NCI-H128 (cell line): ENCODE data around the gene HAGH.

ENCODE experiments used
- DNase-seq: peaks from one replicate; lab custom pipeline; 2025; ENCODE audit not compliant: unreplicated experiment; lab: John Stamatoyannopoulos, UW

Gene HAGH

DNA sequence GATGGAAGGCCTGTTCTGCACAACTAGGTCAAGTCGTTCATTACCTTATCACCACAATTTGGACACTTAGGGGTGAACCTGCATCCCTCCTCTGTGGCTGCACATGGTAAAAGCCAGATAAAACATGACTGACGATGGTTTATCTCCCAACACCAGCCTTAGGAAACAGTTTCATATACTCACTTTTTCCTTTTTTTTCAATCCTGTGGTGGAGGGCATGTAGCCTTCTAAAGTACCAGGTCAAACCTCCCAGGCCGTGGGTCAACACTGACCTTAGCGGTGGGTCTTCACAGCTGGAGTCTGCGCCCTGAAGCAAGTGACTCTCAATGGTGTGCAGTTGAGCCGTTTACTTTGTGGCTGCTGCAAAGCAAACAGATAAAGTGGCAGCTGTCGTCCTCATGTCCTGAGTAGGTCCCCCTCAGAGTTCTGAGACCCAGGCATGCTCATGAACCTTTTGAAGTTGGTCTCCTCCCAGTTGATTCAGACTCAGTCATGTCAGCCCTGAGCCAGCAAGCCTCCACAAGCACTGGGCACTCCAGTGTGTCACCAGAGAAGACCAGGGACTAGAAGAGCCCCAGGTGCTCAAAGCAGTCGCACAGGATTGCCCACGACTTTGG lies 6.3 kb upstream of the HAGH start:
- DNase-seq = no peak

DNA sequence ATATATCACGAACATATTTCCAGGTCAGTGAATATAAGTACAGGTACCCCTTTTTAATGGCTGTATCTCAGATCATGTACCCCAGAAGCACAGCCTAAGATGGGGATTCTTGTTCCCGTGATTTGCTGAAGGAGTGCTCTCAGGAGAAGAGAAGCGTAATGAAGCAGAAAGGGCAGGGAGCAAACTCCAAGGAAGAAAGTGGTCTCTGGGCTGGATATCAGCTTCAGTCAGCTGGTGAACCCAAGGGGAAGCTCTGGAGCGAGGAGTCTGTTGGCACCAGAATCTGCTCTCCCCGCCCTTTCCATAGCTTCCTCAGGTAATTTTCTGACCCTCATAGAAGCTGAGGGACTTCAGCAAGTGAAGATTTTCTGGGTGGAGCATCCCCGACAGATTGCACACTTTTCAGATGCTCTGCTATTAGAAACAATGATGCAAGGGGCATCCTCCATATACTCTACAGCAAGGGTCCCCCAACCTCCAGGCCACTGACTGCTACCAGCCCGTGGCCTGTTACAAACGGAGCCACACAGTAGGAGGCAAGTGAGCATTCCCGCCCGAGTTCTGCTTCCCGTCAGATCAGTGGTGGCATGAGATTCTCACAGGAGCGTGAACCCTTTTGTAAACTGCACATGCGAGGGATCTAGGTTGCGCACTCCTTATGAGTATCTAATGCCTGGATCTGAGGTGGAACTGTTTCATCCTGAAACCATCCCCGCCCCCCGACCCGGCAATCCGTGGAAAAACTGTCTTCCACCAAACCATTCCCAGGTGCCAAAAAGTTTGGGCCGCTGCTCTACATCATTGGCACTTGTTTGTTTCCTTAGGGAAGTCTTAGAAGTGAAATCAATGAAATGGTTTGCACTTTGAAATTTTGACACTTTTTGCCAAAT lies 4.8 kb upstream of the HAGH start:
- no peak for DNase-seq

DNA sequence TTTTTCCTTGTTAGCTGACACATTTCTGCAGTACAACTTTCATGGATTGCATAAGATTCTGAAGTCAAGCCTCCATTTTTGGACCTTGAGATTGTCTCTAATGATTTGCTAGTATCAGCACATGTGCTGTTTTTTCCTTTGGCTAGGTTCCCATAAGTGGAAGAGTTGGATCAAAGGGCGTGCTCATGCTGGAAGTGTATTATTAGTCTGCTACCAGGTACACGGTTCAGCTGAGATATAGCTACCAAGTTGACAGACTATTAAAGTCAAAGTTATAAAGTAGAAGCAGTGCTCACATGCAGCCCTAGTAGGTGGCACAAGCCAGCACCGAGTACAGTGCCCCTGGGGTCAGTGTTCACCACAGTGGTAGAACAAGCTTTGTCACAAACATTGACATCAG lies 3.6 kb upstream of the HAGH start:
- DNase-seq = no peak

DNA sequence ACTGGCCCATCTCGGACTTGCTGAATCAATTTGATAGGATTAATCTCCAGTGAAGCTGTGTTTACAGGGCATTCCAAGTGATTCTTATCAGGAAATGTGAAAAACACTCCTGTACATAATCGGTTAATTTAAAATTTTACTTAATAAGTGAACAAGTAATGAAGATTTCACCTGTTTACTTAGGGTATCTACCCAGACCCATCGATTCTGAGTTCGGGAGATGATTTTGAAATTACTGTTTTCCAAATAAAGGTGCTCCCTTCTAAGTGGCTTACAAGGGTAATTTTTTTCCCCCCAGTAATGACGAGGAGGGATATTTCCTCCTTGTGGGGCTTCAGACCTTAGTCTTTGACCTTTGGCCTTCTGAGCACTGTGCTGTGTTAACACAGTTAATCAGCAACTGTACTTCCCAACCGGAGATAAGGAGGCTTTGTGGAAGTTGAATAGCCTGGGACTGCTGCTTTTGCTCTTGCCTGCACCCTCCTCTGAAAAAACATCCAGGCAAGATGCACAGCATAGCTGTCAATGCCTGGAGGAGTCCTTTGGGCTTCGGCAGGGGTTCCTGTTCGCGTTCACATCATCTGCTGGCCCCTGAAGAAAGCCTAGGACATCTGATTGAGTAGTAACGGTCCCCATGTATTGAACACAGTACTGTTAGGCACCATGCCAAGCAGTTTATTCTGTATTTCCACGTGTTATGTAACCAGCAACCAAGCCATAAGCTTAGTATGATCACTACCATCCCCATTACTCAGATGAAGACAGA lies 2.2 kb upstream of the HAGH start:
- DNase-seq = no peak

DNA sequence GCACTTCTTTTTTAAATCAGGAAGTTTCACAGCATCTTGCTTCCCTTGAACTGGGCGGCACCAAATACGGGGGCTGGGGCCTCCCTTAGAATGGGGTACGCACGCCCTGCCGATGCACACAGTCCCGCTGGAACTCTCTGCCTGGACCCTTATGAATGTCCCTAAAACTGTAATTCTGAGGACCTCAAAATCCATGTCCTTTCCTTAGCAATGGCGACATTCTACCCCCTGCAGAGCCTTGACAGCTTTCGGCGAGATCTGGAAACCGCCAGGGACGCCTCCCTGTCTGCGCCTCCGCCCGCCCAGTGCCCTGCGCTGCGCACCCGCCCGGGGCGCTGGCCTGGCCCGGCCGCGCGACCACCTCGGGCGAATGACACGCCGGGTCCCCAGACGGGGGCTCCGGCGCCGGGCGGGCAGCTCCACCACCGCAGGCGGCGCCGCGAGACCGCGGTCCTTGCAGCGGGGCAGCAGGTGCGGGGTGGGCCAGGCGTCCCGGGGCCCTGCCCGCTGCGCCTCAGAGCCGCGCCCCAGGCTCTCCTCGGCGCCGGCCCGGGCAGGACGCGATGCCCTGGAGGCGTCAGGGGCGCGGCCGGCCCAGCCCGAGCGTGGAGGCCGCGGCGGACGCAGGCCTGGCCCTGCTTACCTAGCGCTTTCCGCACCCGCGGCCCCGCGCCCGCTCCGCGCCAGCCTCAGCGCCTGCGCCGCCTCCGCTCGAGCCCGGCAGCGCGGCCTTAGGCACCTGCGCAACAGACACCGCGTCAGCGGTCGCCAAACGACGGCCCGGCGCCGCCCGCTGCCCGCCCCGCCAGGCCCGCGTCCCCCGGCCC lies 548 bp downstream of the HAGH start:
- DNase-seq = no peak

DNA sequence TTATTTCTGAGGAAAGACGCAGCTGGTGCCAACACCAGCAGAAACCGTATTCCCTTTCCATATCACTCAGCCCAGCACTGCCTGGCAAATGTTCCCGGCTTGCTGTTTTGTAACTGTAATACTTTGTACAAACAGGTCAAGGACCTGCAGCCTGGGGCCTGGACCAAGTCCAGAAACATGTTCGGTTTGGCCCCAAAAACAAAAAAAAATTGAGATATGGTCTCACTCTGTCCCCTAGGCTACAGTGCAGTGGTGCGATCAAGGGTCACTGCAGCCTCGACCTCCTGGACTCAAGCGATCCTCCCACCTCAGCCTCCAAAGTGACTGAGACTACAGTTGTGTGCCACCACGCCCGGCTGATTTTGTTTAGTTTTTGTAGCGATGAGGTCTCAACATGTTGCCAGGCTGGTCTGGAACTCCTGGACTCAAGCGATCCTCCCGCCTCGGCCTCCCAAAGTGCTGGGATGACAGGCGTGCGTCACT lies 1.2 kb downstream of the HAGH start:
- no peak for DNase-seq

DNA sequence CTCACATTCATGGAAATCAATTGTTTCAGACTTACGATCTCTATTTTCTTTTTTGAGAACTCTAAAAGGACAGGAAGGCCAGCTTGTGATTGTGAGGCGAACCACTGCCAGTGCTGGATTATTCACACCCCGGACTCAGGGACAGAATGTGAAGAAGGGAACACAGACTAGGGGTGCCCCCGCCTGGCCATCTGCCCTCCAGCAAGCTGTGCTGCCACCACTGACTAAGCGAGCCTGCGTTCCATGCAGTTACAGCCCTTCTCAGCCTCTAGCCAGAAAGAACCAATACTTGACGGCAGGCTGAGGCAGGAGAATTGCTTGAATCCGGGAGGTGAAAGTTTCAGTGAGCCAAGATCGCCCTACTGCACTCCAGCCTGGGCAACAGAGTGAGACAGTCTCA lies 2.8 kb downstream of the HAGH start:
- no peak for DNase-seq

DNA sequence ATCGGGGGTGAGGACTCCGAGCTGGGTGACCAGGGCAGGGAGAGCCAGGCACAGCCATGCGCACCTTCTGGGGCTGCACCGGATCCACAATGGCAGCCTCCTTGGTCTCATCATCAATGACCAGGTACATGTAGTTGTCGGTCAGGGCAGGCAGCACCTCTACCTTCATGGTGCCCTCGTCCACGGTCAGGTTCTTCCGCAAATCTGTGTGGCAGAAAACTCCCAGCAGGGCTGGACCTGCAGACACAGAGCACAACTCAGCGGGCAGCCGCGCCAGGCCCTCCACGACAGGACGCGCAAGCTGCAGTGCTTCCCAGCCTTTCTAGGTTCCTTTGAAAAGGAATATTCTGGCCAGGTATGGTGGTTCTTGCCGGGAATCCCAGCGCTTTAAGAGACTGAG lies 3.8 kb downstream of the HAGH start:
- DNase-seq = no peak

DNA sequence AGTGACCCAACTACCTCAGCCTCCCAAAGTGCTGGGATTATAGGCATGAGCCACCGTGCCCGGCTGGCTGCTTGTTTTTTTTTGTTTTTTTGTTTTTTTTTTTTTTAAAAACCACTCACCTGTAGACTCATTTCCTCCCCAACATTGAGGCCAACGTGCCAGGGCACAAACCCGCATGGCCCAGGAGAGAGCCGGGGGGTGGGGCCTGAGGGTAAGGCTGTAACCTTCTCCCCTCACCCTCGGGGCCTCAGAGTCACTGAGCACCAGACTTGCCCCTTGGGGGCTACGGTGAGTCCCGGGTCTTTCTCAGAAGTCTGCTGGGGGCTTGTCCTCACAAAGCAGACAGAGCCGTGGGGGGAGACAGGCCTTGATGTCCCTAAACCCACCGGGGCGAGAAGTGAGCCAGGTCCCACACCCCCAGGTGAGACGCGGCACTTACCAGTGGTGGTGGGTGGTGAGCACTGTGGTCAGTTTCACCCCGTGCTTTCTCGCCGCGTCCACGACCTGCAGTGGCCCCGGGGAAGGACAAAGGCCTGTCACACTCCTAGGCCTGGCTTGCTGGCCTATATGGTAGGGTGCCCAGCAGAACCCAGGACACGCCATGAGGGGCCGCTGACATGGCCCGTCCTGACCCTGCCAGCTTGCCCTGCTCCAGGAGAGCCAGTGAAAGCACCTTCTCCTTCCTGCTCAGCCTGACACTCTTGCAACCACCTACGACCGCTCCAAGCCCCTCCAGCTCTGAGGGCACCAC lies 4.6 kb downstream of the HAGH start:
- no peak for DNase-seq

DNA sequence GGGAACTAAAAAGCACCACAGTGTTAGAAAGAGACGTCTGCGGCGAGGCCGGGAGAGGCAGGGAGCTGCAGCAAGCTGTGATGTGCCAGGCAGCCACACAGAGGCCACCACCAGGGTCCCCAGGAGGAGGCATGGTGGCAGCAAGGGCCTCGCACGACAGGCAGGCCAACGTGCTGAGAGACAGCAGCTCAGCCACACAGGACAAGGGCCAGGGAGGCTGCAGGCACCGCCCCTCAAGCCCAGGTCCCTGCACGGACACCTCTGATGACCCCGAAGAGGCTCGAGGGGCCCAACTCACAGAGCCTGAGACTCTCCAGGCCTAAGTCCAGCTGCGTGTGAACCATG lies 5.7 kb downstream of the HAGH start:
- DNase-seq = no peak

DNA sequence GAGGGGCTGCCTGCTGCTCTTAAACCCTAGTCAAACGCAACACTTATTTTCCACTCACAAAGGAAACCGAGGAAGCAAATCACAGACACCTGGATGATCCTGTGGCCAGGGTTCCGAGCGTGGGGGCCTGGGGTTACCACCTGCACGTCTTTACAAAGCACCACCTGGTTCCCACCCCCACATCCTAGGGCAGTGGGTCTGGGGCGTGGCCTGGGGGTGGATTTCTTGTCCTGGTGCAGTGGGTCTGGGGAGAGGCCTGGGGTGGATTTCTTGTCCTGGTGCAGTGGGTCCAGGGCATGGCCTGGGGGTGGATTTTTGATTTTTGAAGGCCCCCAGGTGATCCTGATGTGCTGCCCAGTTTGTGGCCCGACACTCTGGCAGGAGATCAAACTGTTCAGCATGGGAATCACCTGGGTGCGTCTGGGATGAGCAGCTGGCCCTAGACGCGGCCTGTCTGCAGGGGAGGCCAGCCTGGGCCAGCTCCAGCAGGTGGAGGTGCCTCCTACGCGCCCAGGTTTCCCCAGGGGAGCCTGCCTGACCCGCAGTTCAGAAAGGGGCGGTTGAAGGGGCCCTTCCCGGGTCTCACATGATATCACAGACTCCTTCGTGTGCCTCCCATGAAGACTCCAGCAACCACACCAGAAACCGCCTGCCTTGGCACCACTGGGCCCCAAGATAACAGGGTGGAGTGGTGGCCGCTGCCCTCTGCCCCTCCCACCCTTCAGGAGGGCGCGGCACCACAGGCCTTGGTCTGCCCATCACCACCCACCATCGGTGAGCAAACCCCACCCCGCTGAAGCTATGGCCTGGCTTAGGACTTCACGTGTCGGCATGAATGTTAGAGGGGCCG lies 6.3 kb downstream of the HAGH start:
- DNase-seq = no peak

DNA sequence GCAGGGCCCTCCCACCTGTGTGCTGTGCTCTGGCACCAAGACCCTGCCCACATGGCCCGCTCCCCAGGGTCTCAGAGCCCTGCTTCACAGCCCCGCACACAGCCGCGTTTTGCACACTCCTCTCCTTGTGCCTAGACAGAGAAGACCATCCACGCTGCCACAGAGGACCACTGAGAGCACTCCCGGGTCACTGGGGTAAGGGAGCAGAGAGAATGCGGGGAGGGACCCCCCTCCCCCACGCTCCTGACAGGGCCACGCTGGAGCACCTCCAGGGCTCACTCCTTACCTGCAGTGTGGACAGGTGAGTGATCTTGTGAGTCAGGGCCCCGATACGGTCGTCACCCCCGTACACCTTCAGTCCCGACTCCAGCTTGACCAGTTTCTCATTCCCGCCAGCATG lies 7.0 kb downstream of the HAGH start:
- no peak for DNase-seq

DNA sequence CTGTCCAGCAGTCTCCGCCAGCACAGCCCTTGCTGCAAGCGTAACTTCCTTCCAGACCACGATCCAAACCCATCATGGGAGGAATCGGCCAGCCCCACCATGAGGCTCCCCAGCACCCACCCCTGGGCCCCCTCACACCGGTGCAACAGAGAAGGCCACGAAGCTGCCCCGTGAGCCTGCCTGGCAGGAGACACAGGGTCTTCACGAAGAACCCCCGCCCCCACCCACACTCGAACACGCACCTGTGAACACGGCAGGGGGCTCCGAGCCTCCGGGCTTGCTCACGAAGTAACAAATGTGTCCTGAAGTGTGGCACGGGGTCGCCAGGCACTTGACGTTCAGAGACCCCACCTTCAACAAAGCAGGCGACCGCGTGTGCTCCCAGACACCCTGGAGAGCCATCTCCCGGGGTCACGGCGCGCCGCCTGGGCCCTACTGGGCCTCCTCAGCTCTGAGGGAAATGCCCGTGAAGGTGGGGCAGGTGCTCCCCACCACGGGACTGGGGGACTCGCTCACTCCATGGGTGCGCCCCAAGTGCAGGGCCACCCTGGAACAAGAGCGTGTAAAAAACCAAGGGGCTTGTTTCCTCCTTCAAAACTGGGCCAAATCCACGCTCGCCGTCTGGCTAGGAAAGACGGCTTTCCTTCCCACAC lies 7.6 kb downstream of the HAGH start:
- DNase-seq = no peak

DNA sequence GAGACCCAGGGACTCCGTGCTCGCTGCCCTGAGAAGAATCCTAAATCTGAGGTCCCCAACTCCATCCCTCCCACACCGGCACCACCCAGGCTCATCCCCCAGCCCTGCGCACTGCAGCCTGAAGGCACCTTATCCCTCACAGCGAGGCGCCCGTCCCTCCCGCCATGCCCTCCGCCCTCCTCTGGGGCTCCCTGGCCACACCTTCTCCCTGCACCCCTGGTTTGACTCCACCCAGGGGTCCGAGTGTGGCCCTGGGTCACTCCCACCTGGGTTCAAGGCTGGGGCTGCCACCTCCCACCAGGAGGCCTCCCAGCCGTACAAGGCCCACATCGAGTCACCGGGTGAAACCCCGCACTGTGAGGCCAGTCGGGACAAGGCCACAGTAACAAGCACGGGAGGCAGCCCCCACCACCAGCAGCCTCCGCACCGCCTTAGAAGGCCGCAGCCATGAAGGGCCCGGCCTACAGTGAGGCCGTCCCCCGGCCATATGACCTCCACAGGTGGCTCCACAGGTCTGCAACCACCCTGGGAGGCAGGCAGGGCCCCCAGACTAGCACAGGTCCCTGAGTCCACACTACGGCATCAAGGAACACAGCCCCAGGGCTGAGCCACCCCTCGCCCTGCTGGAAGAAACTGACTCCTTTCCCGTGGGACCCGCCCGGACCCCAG lies 8.3 kb downstream of the HAGH start:
- no peak for DNase-seq

DNA sequence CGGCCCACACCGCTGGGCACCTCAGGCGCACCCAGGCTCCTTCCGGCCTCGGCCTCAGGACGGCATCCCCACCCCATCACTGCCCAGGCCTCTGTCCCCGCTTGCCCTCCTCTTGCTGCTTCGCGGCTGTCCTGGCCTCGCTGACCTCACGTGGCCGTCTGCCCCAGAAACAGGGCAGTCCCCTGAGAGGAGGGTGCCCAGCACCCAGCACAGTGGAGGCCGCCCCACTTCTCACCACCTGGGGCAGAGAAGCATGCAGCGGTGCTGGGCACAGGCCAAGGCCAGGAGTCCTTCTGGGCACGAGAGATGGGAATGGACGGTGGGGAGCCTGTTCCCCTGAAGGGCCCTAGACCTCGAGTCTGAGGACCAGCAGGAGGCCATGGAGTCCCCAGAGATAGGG lies 8.9 kb downstream of the HAGH start:
- DNase-seq = no peak

DNA sequence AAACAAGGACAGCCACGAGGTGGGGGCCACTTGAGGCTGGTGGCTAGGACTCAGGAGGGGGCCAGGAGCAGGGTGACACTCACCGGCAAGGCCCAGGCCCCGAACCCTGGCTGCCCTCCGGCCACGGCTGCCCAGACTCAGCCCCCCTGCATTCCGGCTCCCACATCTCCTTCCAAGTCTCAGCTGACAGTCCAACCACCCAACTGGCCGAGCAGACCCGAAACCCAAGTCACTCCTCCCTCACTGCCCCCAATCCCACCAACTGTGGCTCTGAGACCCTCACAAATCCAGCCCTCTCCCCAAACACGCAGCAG lies 9.4 kb downstream of the HAGH start:
- DNase-seq = no peak

DNA sequence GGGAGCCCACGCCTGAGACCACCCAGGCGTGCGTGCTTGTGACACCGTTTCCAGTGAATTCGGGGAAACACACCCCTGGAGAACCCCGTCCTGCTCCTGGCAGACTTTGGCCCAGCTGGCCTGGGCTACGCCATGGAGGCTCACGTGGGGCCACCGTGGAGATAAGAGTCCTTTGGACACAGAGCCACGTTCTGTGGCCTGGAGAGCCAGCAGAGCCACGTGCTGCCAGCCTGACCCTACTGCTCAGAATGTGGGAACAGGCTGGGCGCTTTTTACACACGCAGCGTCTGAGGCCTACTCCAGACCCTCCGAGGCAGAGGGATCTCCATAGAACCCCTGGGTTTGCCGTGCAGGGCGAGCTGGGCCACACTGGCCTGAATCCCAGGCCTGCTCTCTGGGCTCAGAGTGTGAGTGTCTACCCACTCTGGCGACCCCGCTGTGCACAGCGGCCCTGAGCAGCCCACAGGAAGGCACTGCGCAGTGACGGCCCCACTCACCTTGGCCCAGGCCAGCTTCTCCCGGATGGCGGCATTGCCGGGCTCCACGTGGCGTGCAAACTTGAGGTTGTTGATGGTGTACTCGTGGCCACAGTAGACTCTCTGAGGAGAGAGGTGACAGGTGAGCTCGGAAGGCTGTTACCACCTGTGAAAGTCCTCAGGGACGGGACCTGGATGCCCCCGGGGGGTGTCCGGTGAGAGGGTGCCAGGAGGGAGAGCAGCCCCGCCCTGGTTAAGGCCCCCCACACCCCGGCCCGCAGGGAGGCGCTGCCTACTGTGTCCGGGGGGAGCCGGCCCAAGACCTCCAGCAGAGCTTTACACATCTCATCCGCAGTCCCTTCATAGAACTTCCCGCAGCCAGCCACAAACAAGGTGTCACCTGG lies 10.0 kb downstream of the HAGH start:
- no peak for DNase-seq

DNA sequence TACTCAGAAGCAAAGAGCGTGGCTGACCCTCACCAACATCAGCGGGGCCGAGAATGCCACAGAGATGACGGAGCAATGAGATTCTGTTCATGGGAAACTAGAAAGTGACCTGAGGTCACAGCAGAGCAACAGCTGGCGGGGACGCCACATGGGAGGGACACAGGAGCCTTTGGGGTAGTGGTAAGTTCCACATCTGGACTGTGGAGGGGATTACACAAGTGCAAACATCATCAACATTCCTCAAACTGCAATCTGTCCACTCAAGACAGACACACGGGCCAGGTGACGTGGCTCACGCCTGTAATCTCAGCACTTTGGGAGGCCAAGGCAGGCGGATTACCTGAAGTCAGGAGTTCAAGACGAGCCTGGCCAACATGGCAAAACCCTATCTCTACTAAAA lies 11.2 kb downstream of the HAGH start:
- DNase-seq = no peak
